ENCODE results near the gene JMJD1C.
"Not testable (repeated sequence)": the region's sequence is repeated elsewhere in the genome, so short reads cannot be mapped to it uniquely, and the experiment has no call there.

Gene JMJD1C

GRCh38 chr10:63300801-63301200 lies 165.0 kb downstream of the JMJD1C start:
- no peaks in the 10 kb centered on the region for H3K9me3 ChIP-seq (ENCODE audit: control insufficient read depth, low read length)
- H3K4me2 ChIP-seq (ENCODE audit: low read length) = no peak overlapping the region
- H3K9ac ChIP-seq = no peak overlapping the region
- no peaks in the 10 kb centered on the region for H3K36me3 ChIP-seq (ENCODE audit: control insufficient read depth, insufficient read depth, low read length)
- H3K27ac ChIP-seq = no peak overlapping the region
- no peak overlapping the region for H2AFZ ChIP-seq
- no peaks in the 10 kb centered on the region for H3K27me3 ChIP-seq (ENCODE audit: control insufficient read depth, insufficient read depth, low read length)
- H3K4me3 ChIP-seq (ENCODE audit: low read depth, low read length) = no peak overlapping the region
- H3K4me1 ChIP-seq = peaks cover 10% of the 10 kb centered on the region
- peaks cover 52% of the 10 kb centered on the region for H3K79me2 ChIP-seq
- TF ChIP-seq CTCF (IDR thresholded peaks at IDR 0.05) = no peak

- H3K79me2 ChIP-seq = peaks cover 45% of the 10 kb centered on the region
- no peak overlapping the region for H2AFZ ChIP-seq
- H3K4me1 ChIP-seq = peaks cover 10% of the 10 kb centered on the region
- H3K9ac ChIP-seq = no peak overlapping the region
- no peak overlapping the region for H3K4me3 ChIP-seq (ENCODE audit: low read depth, low read length)
- no peaks in the 10 kb centered on the region for H3K27me3 ChIP-seq (ENCODE audit: control insufficient read depth, insufficient read depth, low read length)
- no peaks in the 10 kb centered on the region for H3K36me3 ChIP-seq (ENCODE audit: control insufficient read depth, insufficient read depth, low read length)
- no peak overlapping the region for H3K27ac ChIP-seq
- TF ChIP-seq CTCF (IDR thresholded peaks at IDR 0.05) = no peak
- H3K4me2 ChIP-seq (ENCODE audit: low read length) = no peak overlapping the region
- no peaks in the 10 kb centered on the region for H3K9me3 ChIP-seq (ENCODE audit: control insufficient read depth, low read length)
Observed at GRCh38 chr10:63297941-63298340, 167.8 kb downstream of the JMJD1C start.

GRCh38 chr10:63294781-63295180 lies 171.0 kb downstream of the JMJD1C start:
- Histone ChIP-seq H3K27me3 (ENCODE audit: control insufficient read depth, insufficient read depth, low read length) (no peaks in the 10 kb centered on the region), H3K4me1 (peaks cover 1% of the 10 kb centered on the region), H3K79me2 (peaks cover 40% of the 10 kb centered on the region), H3K9me3 (ENCODE audit: control insufficient read depth, low read length) (no peaks in the 10 kb centered on the region), H3K4me3 (ENCODE audit: low read depth, low read length) (no peak overlapping the region), H3K27ac (no peak overlapping the region), H2AFZ (no peak overlapping the region), H3K36me3 (ENCODE audit: control insufficient read depth, insufficient read depth, low read length) (no peaks in the 10 kb centered on the region), H3K4me2 (ENCODE audit: low read length) (no peak overlapping the region), H3K9ac (no peak overlapping the region)
- no peak for TF ChIP-seq CTCF (IDR thresholded peaks at IDR 0.05)

- not testable (repeated sequence) for H3K27ac ChIP-seq; H3K4me1 ChIP-seq; H2AFZ ChIP-seq; H3K4me3 ChIP-seq (ENCODE audit: low read depth, low read length); H3K9ac ChIP-seq; H3K9me3 ChIP-seq (ENCODE audit: control insufficient read depth, low read length); H3K27me3 ChIP-seq (ENCODE audit: control insufficient read depth, insufficient read depth, low read length); H3K36me3 ChIP-seq (ENCODE audit: control insufficient read depth, insufficient read depth, low read length); H3K4me2 ChIP-seq (ENCODE audit: low read length)
- peaks cover 38% of the 10 kb centered on the region for H3K79me2 ChIP-seq
Observed at GRCh38 chr10:63292847-63293246, 172.9 kb downstream of the JMJD1C start.

GRCh38 chr10:63288170-63288569 lies 177.6 kb downstream of the JMJD1C start:
- Histone ChIP-seq H3K36me3 (ENCODE audit: control insufficient read depth, insufficient read depth, low read length) (no peaks in the 10 kb centered on the region), H3K9ac (no peak overlapping the region), H3K4me1 (no peaks in the 10 kb centered on the region), H2AFZ (no peak overlapping the region), H3K9me3 (ENCODE audit: control insufficient read depth, low read length) (no peaks in the 10 kb centered on the region), H3K4me2 (ENCODE audit: low read length) (no peak overlapping the region), H3K27me3 (ENCODE audit: control insufficient read depth, insufficient read depth, low read length) (no peaks in the 10 kb centered on the region), H3K27ac (no peak overlapping the region), H3K4me3 (ENCODE audit: low read depth, low read length) (no peak overlapping the region), H3K79me2 (peaks cover 32% of the 10 kb centered on the region)
- no peak for TF ChIP-seq CTCF (IDR thresholded peaks at IDR 0.05)
